ENCODE data around the gene TWF2. TPM values are rescaled to one million over a fixed set of nuclear protein-coding genes. Genes with fewer than 3 reads are reported as not detected.

TWF2 gene
- total RNA-seq, 2 donors from 2014 or later = 40.7 to 41.9 TPM

- no peak for DNase-seq
- peaks cover 85% of the 10 kb centered on the region for H3K36me3 Mint-ChIP-seq (ENCODE audit: low read depth)
- Histone ChIP-seq H3K4me3 (ENCODE audit: low read length) (no peak overlapping the region), H3K27me3 (ENCODE audit: control insufficient read depth, insufficient read depth, low read length, poor library complexity, severe bottlenecking) (no peaks in the 10 kb centered on the region), H3K4me1 (ENCODE audit: control insufficient read depth, insufficient read depth, low read length) (peaks cover 4% of the 10 kb centered on the region), H3K9ac (ENCODE audit: extremely low read depth, low read length, poor library complexity, severe bottlenecking) (no peak overlapping the region), H3K36me3 (ENCODE audit: control insufficient read depth, insufficient read depth, low read length) (peaks cover 97% of the 10 kb centered on the region), H3K27ac (ENCODE audit: low read depth, low read length) (no peak overlapping the region), H3K9me3 (ENCODE audit: control insufficient read depth, low read length) (no peaks in the 10 kb centered on the region)
- 100% methylated on average over 1 of the region's 1 CpG; no CpG with 5 or more reads in 1 of the 2 experiments for WGBS, 2 experiments (ENCODE audit: insufficient coverage in 1 of 2, insufficient read length in 1 of 2)
- peaks cover 11% of the 10 kb centered on the region for H3K4me1 Mint-ChIP-seq
- H3K9me3 Mint-ChIP-seq = no peaks in the 10 kb centered on the region
- TF ChIP-seq CTCF (conservative IDR thresholded peaks at IDR 0.05) = no peak
- H3K27ac Mint-ChIP-seq = no peak overlapping the region
- no peaks in the 10 kb centered on the region for H3K27me3 Mint-ChIP-seq (ENCODE audit: insufficient read depth)
- no peak overlapping the region for H3K4me3 Mint-ChIP-seq
Observed at GRCh38 chr3:52259035-52259434, 20.1 kb upstream of the TWF2 start.

DNA sequence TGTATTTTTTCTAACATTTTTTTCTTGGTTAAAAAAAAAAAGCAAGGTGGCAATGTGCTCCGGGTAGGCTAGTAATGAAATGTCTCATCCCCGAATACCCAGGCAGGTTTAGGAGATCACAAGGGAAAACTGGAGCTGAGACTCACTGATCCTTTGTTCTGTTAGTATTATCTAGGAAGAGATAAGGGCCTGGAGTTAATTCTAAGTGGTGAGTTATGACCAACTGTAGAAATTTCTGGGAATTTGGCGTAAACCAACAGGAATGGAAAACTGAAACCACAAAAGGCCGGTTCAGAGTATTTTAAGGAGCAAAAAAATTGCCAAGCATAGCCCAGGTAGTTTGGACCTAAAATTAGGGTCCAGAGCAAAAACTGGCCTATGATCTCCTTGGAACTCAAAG is 19.0 kb upstream of the TWF2 start:
- Histone ChIP-seq H3K4me3 (ENCODE audit: low read length) (no peak overlapping the region), H3K9ac (ENCODE audit: extremely low read depth, low read length, poor library complexity, severe bottlenecking) (no peak overlapping the region), H3K36me3 (ENCODE audit: control insufficient read depth, insufficient read depth, low read length) (peaks cover 97% of the 10 kb centered on the region), H3K27me3 (ENCODE audit: control insufficient read depth, insufficient read depth, low read length, poor library complexity, severe bottlenecking) (no peaks in the 10 kb centered on the region), H3K9me3 (ENCODE audit: control insufficient read depth, low read length) (no peaks in the 10 kb centered on the region), H3K27ac (ENCODE audit: low read depth, low read length) (no peak overlapping the region), H3K4me1 (ENCODE audit: control insufficient read depth, insufficient read depth, low read length) (peaks cover 4% of the 10 kb centered on the region)
- Mint-ChIP-seq H3K4me1 (peaks cover 11% of the 10 kb centered on the region), H3K27me3 (ENCODE audit: insufficient read depth) (no peaks in the 10 kb centered on the region), H3K27ac (peak overlapping the region; percentile 78), H3K9me3 (no peaks in the 10 kb centered on the region), H3K36me3 (ENCODE audit: low read depth) (peaks cover 87% of the 10 kb centered on the region), H3K4me3 (peak overlapping the region; percentile 23)
- no peak for TF ChIP-seq CTCF (conservative IDR thresholded peaks at IDR 0.05)
- DNase-seq = no peak
- 87 to 96% methylated on average over 4 of the region's 4 CpGs for WGBS, 2 experiments (ENCODE audit: insufficient coverage in 1 of 2, insufficient read length in 1 of 2)

GRCh38 chr3:52256622-52257021 is 17.7 kb upstream of the TWF2 start:
- peaks cover 4% of the 10 kb centered on the region for H3K4me1 ChIP-seq (ENCODE audit: control insufficient read depth, insufficient read depth, low read length)
- no peak for TF ChIP-seq CTCF (conservative IDR thresholded peaks at IDR 0.05)

More at GRCh38 chr3:52256622-52257021, 17.7 kb upstream of the TWF2 start:
- Histone ChIP-seq H3K4me3 (ENCODE audit: low read length) (no peak overlapping the region), H3K36me3 (ENCODE audit: control insufficient read depth, insufficient read depth, low read length) (peaks cover 97% of the 10 kb centered on the region), H3K27ac (ENCODE audit: low read depth, low read length) (no peak overlapping the region), H3K27me3 (ENCODE audit: control insufficient read depth, insufficient read depth, low read length, poor library complexity, severe bottlenecking) (no peaks in the 10 kb centered on the region), H3K9ac (ENCODE audit: extremely low read depth, low read length, poor library complexity, severe bottlenecking) (no peak overlapping the region), H3K9me3 (ENCODE audit: control insufficient read depth, low read length) (no peaks in the 10 kb centered on the region)
- Mint-ChIP-seq H3K4me1 (peaks cover 11% of the 10 kb centered on the region), H3K27ac (no peak overlapping the region), H3K36me3 (ENCODE audit: low read depth) (peaks cover 89% of the 10 kb centered on the region), H3K4me3 (no peak overlapping the region), H3K27me3 (ENCODE audit: insufficient read depth) (no peaks in the 10 kb centered on the region), H3K9me3 (no peaks in the 10 kb centered on the region)
- 94 to 100% methylated on average over 1 to 4 of the region's 4 CpGs for WGBS, 2 experiments (ENCODE audit: insufficient coverage in 1 of 2, insufficient read length in 1 of 2)
- DNase-seq = no peak
